Stimulated activated naive CD4-positive, alpha-beta T cell (primary cell): ENCODE results near the gene FLYWCH1.

Experiments used
- DNase-seq, 6 experiments: peaks; one replicate each; lab custom pipeline; 2025; lab: John Stamatoyannopoulos, UW

Gene FLYWCH1

GRCh38 chr16:2985893-2986355 is 74.2 kb downstream of the FLYWCH1 start:
- no peak for DNase-seq

GRCh38 chr16:2986623-2987188 is 75.0 kb downstream of the FLYWCH1 start:
- no peak for DNase-seq

- no peak for DNase-seq
Observed at GRCh38 chr16:2987286-2987685, 75.6 kb downstream of the FLYWCH1 start.

GRCh38 chr16:2987833-2988232 is 76.1 kb downstream of the FLYWCH1 start:
- DNase-seq, result no peak

- no peak for DNase-seq
Observed at GRCh38 chr16:2988590-2989099, 76.9 kb downstream of the FLYWCH1 start.

- DNase-seq, result no peak
Observed at GRCh38 chr16:2990891-2991290, 79.2 kb downstream of the FLYWCH1 start.

- DNase-seq, result no peak
Observed at GRCh38 chr16:2991566-2992261, 80.0 kb downstream of the FLYWCH1 start.

DNA sequence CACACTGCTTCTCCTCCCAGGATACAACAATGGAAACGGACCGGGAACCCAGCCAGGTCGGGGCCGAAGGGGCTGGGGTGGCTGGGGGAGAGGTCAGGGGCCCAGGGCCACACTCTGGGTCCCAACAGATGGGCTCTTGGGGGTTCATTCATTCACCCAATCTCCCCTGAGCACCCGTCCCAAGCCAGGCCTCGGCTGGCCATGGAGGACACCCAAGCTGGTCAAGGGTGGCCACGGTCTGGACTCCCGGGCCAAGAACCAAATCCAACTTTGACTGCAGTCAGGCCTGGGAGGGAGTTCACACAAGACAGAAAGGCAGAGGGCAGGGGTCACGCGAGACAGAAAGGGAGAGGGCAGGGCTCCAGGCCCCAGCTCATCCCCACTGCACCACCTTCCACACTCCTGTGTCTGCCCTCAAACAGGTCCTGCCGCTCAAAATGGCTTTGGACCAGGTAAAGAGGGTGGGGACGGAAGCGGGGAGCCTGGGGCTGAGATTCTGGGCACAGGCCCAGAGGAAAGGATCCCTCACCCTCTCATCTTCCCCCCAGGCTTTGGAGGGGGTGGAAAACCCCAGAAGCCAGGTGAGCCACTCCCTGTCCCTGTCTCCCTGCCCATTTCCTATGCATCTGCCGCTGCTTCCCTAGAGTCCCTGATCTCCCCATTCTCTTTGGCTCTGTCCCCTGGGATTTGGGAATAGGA is 80.8 kb downstream of the FLYWCH1 start:
- DNase-seq, result no peak

GRCh38 chr16:2996298-2996697 is 84.6 kb downstream of the FLYWCH1 start:
- DNase-seq, result no peak

- no peak for DNase-seq
Observed at GRCh38 chr16:2999929-3000328, 88.2 kb downstream of the FLYWCH1 start.

GRCh38 chr16:3000540-3000939 is 88.8 kb downstream of the FLYWCH1 start:
- no peak for DNase-seq
